HG03378 (cell line): ENCODE results near the gene SOS1.
"Not testable (repeated sequence)": the region's sequence is repeated elsewhere in the genome, so short reads cannot be mapped to it uniquely, and the experiment has no call there.

Source experiments
- ATAC-seq: cut with Tn5 transposase; IDR thresholded peaks from one replicate; pipeline ENCODE4 v1.9.1; 2021; ENCODE audit warnings: mild to moderate bottlenecking, moderate library complexity; ENCODE audit not compliant: unreplicated experiment

Gene SOS1

GRCh38 chr2:39107724-39108273 lies 13.1 kb downstream of the SOS1 start:
- ATAC-seq, result no peak

- ATAC-seq, result no peak
These were observed 13.7 kb downstream of the SOS1 start for GRCh38 chr2:39107156-39107555.

GRCh38 chr2:39099870-39100728 lies 20.8 kb downstream of the SOS1 start:
- ATAC-seq, result peak; percentile 82

GRCh38 chr2:39099310-39099869 lies 21.5 kb downstream of the SOS1 start:
- no peak for ATAC-seq

- no peak for ATAC-seq
These were observed 25.2 kb downstream of the SOS1 start for GRCh38 chr2:39095624-39096023.

- peak; percentile 87 for ATAC-seq
These were observed 26.0 kb downstream of the SOS1 start for GRCh38 chr2:39094717-39095363.

GRCh38 chr2:39093218-39093898 lies 27.5 kb downstream of the SOS1 start:
- ATAC-seq, result no peak

GRCh38 chr2:39091543-39091942 lies 29.3 kb downstream of the SOS1 start:
- no peak for ATAC-seq

GRCh38 chr2:39091063-39091462 lies 29.8 kb downstream of the SOS1 start:
- ATAC-seq, result no peak

- no peak for ATAC-seq
These were observed 40.7 kb downstream of the SOS1 start for GRCh38 chr2:39080152-39080551.

GRCh38 chr2:39069890-39070465 lies 50.9 kb downstream of the SOS1 start:
- no peak for ATAC-seq

- no peak for ATAC-seq
These were observed 51.7 kb downstream of the SOS1 start for GRCh38 chr2:39069136-39069515.

- no peak for ATAC-seq
These were observed 52.3 kb downstream of the SOS1 start for GRCh38 chr2:39068299-39069135.

GRCh38 chr2:39065616-39066015 lies 55.2 kb downstream of the SOS1 start:
- ATAC-seq, result no peak

- ATAC-seq, result no peak
These were observed 58.5 kb downstream of the SOS1 start for GRCh38 chr2:39062320-39062719.

GRCh38 chr2:39061280-39061679 lies 59.6 kb downstream of the SOS1 start:
- no peak for ATAC-seq

GRCh38 chr2:39059366-39059952 lies 61.4 kb downstream of the SOS1 start:
- ATAC-seq, result no peak

- ATAC-seq, result no peak
These were observed 62.8 kb downstream of the SOS1 start for GRCh38 chr2:39058101-39058500.

GRCh38 chr2:39052665-39053064 lies 68.2 kb downstream of the SOS1 start:
- ATAC-seq, result not testable (repeated sequence)

GRCh38 chr2:39050109-39050508 lies 70.7 kb downstream of the SOS1 start:
- no peak for ATAC-seq
